HEK293T (cell line): Measurements from ENCODE around the gene DOCK9.

Source experiments
- CTCF ChIA-PET: fragments of 350-600 bp; formaldehyde crosslinking; extraction: SDS; loops from one replicate; lab custom pipeline; 2021; ENCODE audit warnings: antibody characterized with exemption, inconsistent platforms; lab: Yijun Ruan, JAX
- POLR2A ChIA-PET: fragments of 350-600 bp; formaldehyde crosslinking; extraction: SDS; loops from one replicate; lab custom pipeline; 2020; ENCODE audit warnings: antibody characterized with exemption, inconsistent platforms; lab: Yijun Ruan, JAX
- DNase-seq: peaks from one replicate; pipeline ENCODE4 v3.0.0; 2012; ENCODE audit warnings: mixed read lengths; ENCODE audit errors: extremely low spot score
- ARNT ChIP-seq: fragments of 450-650 bp; IDR thresholded peaks from 2 replicates; pipeline ENCODE4 v1.6.1; 2017; ENCODE audit warnings: mild to moderate bottlenecking
- BHLHE40 ChIP-seq: fragments of 450-650 bp; IDR thresholded peaks from 2 replicates; pipeline ENCODE4 v1.6.1; 2016; ENCODE audit warnings: mild to moderate bottlenecking, moderate library complexity, borderline replicate concordance
- CTBP1 ChIP-seq: fragments of 450-650 bp; IDR thresholded peaks from 2 replicates; pipeline ENCODE4 v1.6.1; 2016; ENCODE audit warnings: borderline replicate concordance
- ELF4 ChIP-seq: fragments of 450-650 bp; IDR thresholded peaks from 2 replicates; pipeline ENCODE4 v1.6.1; 2017; ENCODE audit warnings: antibody characterized with exemption
- FOXA1 ChIP-seq: fragments of 450-650 bp; IDR thresholded peaks from 2 replicates; pipeline ENCODE4 v1.6.1; 2016; ENCODE audit warnings: mild to moderate bottlenecking
- FOXK2 ChIP-seq: fragments of 450-650 bp; IDR thresholded peaks from 2 replicates; pipeline ENCODE4 v1.6.1; 2016; ENCODE audit warnings: mild to moderate bottlenecking
- FOXM1 ChIP-seq: fragments of 450-650 bp; IDR thresholded peaks from 2 replicates; pipeline ENCODE4 v1.6.1; 2017; ENCODE audit warnings: mild to moderate bottlenecking, borderline replicate concordance
- HDGF ChIP-seq: fragments of 450-650 bp; IDR thresholded peaks from 2 replicates; pipeline ENCODE4 v1.6.1; 2017; ENCODE audit warnings: antibody characterized with exemption, borderline replicate concordance
- L3MBTL2 ChIP-seq: fragments of 450-650 bp; conservative IDR thresholded peaks from 2 replicates; pipeline ENCODE4 v1.6.1; 2016; ENCODE audit warnings: mild to moderate bottlenecking
- LEF1 ChIP-seq: fragments of 450-650 bp; IDR thresholded peaks from 2 replicates; pipeline ENCODE4 v1.6.1; 2017; ENCODE audit warnings: mild to moderate bottlenecking, borderline replicate concordance
- NFRKB ChIP-seq: fragments of 450-650 bp; IDR thresholded peaks from 2 replicates; pipeline ENCODE4 v1.6.1; 2016; ENCODE audit warnings: mild to moderate bottlenecking, moderate library complexity
- PKNOX1 ChIP-seq: fragments of 450-650 bp; IDR thresholded peaks from 2 replicates; pipeline ENCODE4 v1.6.1; 2016
- SP1 ChIP-seq: fragments of 450-650 bp; IDR thresholded peaks from 2 replicates; pipeline ENCODE4 v1.6.1; 2017
- SUZ12 ChIP-seq: fragments of 450-650 bp; IDR thresholded peaks from 2 replicates; pipeline ENCODE4 v1.6.1; 2016; ENCODE audit warnings: mild to moderate bottlenecking
- TARDBP ChIP-seq: fragments of 450-650 bp; IDR thresholded peaks from 2 replicates; pipeline ENCODE4 v1.6.1; 2016
- ZNF384 ChIP-seq: fragments of 450-650 bp; IDR thresholded peaks from 2 replicates; pipeline ENCODE4 v1.6.1; 2016

DOCK9 gene

GRCh38 chr13:98913741-98914140 is 64.1 kb downstream of the DOCK9 start:
- POLR2A ChIA-PET, result no interaction called here
- TF ChIP-seq SP1 (no peak), ARNT (no peak)
- CTCF ChIA-PET, result no interaction called here
- no peak for DNase-seq

DNA sequence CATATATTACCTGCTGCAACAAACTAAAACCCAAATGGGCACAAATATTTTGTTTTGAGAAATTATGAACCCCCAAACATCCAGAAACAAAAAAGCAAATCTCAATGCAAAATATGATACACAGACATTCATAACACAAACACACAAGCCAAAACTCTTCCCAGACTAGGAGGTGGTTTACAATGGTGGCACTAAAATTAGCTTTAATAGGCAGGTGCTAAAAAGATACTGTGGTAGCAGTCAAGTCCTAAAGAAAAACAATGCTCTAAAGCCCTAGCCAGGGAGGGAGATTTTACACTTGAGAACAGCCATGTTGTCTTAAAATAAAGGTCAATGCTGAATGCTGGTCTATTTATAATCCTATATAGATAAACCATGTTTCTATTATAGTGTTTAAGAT is 65.0 kb downstream of the DOCK9 start:
- ChIA-PET POLR2A (no interaction called here), CTCF (no interaction called here)
- no peak for DNase-seq

DNA sequence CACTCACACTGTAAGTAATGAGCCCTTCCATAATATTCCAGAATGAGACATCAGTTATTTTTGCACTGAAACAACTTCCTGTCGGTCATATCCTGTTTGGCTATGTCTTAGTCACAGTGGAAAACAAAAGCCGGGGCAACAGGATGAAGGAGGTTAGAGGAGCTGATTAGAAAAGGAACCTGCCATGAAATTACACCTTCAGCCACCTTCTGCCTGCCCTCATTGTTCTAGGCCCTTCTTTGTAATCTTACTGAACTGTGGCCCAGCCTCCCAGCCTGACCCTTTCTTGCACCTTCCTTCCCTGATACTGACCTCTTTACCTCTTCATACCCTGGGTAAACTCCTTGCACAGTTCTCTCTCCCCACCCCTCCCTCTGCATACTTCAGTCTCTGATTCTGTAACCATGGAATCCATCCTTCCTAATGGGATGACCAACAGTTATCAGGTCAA is 67.3 kb downstream of the DOCK9 start:
- ChIA-PET POLR2A (no interaction called here), CTCF (no interaction called here)
- no peak for DNase-seq
- TF ChIP-seq L3MBTL2 (no peak), SP1 (no peak), FOXK2 (no peak), FOXM1 (no peak), CTBP1 (no peak), SUZ12 (no peak), ARNT (no peak), HDGF (no peak), FOXA1 (no peak), ELF4 (no peak), NFRKB (no peak), BHLHE40 (no peak), PKNOX1 (no peak), TARDBP (no peak), ZNF384 (no peak), LEF1 (no peak)

More for the DNA sequence above, 65.0 kb downstream of the DOCK9 start:
- TF ChIP-seq SUZ12 (no peak), TARDBP (no peak), NFRKB (no peak), FOXA1 (no peak), CTBP1 (no peak), FOXM1 (no peak), BHLHE40 (no peak), ZNF384 (no peak), L3MBTL2 (no peak), ARNT (no peak), PKNOX1 (no peak)

GRCh38 chr13:98909016-98909415 is 68.8 kb downstream of the DOCK9 start:
- ChIA-PET CTCF (no interaction called here), POLR2A (no interaction called here)
- DNase-seq, result no peak
- TF ChIP-seq L3MBTL2 (no peak), FOXK2 (no peak), TARDBP (no peak), LEF1 (no peak), ARNT (no peak), NFRKB (no peak)

- ChIA-PET POLR2A (no interaction called here), CTCF (interaction anchor here (0.6 kb wide), 1 partner anchor 309 kb away, joined by 3 read pairs; no protein-coding TSS in a partner anchor)
- TF ChIP-seq FOXK2 (no peak), CTBP1 (no peak), HDGF (no peak), LEF1 (no peak), SP1 (no peak), FOXA1 (no peak), NFRKB (no peak), L3MBTL2 (no peak), SUZ12 (no peak), ZNF384 (no peak), BHLHE40 (no peak), ARNT (no peak), ELF4 (no peak), FOXM1 (no peak), PKNOX1 (no peak), TARDBP (no peak)
- no peak for DNase-seq
Measured at GRCh38 chr13:98906746-98907502, 70.9 kb downstream of the DOCK9 start.

- no peak for TF ChIP-seq SUZ12
- no peak for TF ChIP-seq TARDBP
- no peak for TF ChIP-seq PKNOX1
- TF ChIP-seq HDGF, result no peak
- TF ChIP-seq ZNF384, result no peak
- no peak for TF ChIP-seq CTBP1
- CTCF ChIA-PET, result no interaction called here
- no peak for DNase-seq
- POLR2A ChIA-PET, result no interaction called here
Measured at GRCh38 chr13:98905199-98905598, 72.7 kb downstream of the DOCK9 start.
